ENCODE measurements around the gene KRT16.
"Not testable (repeated sequence)": the region's sequence is repeated elsewhere in the genome, so short reads cannot be mapped to it uniquely, and the experiment has no call there.

Gene KRT16

GRCh38 chr17:41612376-41613160 lies at the start of gene KRT16:
Gene KRT16, minus strand, starts transcription at chr17:41612767. Its CDS starts 79 bp downstream, at chr17:41612688.
- not testable (repeated sequence) for DNase-seq

DNA sequence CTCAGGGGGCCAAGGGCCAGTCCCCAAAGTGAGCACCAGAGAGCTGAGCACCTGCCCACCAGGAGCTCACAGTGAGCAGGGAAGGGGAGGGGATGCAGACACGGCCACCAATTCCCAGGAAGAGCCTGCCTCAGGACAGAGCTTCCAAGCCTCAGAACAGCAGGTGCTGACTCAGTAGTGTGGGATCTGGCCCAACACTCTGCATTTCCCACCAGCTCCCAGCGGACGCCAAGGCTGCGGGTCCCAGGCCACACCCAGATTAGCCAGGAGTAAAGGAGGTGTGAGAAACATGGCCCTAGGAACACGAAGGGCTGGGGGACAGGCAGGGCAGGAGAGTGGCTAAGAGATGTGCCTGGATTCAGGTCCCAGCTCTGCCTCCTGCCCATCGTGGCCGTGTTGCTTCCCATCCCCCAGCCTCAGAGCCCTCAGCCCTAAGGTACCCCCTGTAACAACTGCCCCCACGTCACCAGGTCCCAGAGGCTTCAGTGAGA lies 47.7 kb upstream of the KRT16 start:
- DNase-seq = no peak

DNA sequence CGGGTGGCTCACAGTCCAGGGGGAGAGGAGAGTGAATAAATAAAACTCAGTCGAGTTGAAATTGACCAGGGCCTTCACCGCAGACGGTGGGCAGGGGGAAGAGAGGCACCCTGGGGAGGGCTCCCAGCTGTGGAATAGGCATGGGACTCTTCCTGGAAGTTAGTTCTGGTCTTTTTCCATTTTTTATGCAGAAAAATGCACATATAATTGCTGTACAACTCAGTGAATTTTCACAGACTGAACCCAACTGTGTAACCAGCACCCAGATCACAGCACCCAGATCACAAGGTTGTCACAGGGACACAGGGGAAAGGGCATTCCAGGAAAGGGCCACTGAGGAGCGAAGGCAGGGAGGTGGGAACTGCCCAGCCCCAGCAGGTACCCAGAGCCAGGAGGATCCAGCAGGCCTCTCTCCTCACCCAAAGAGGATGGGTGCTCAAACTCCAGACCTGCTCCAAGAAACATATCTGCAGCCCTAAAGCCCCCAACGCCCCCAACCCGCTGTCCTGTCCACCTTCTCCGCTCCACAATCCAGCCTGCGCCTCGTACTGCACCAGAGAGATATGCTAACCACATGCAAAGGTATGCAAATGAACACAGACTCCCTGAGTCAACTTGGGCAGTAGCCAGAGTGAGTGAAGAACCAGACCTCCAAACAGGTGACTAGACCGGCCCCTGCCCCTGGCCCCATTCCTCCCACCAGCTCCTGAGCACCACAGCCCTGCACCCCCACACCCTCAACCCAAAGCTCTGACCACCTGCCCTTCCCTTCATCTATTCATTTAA lies 47.1 kb upstream of the KRT16 start:
- DNase-seq = no peak

GRCh38 chr17:41658846-41659245 lies 46.3 kb upstream of the KRT16 start:
- no peak for DNase-seq

- DNase-seq = no peak
These were observed 45.4 kb upstream of the KRT16 start for GRCh38 chr17:41657936-41658335.

DNA sequence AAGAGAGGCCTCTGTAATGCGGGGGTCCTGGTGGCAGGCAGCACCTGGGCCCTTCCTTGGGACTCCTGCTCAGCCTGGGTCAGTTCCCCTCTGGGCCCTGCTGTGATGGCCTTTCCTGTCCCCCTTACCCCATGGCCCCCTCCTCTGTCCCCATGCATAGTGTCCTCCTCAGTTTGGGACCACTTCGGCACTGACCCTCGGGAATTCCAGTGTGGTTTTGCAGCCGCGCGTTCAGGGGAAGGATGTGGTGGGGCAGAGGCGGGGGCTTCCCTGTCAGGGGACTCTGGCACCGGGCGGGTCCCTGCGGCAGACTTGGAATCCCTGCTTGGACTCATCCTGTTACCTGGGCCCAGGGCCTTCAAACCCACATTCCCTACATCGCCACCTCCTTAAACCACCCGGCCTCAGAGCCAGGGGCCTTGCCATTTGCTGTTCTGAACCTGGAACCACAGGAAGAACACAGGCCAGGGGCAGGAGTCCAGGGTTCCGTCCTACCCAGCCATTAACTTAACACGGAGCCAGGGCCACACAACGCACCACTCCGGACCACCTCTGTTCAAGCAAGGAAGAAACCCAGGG lies 44.7 kb upstream of the KRT16 start:
- no peak for DNase-seq

GRCh38 chr17:41656249-41657023 lies 43.9 kb upstream of the KRT16 start:
- no peak for DNase-seq

- DNase-seq = no peak
These were observed 43.1 kb upstream of the KRT16 start for GRCh38 chr17:41655611-41656111.

- no peak for DNase-seq
These were observed 42.4 kb upstream of the KRT16 start for GRCh38 chr17:41654678-41655607.

DNA sequence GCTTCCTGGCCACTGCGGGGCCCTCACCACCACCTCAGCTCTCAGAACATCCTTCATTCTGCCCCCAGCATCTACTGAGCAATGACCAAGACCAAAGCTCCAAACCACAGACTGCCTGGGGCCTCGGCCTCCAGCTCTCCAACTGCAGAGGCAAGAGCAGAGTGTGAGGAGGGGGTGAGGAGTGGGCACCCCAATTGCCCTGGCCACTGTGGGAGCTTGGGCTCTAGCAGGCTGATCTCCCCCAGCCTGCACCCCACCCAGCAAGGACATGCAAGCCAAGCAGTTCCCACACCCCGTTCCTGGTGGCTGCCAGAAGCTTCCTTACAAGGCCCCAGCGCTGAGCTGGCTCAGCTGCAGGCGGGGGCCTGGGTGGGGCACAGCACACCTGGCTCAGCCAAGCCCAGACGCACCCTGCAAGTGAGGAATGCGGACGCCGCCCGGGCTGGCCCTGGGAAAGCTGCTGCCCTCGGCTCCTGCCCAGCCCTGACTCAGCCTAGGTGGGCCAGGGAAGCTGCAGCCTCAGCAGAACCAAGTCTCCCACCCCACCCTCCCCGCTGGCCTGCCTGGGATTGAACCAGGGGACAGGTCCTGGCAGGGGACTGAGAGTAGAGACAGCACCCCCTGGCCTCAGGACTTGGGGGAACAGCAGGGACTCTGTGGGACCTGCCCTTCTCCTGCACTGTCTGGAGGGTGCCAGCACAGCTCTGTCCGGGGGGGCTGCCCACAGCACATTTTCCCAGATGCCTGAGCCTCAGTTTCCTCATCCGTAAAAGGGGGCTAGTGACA lies 41.5 kb upstream of the KRT16 start:
- DNase-seq = no peak

- DNase-seq = no peak
These were observed 40.9 kb upstream of the KRT16 start for GRCh38 chr17:41653421-41653820.

GRCh38 chr17:41652461-41652970 lies 39.9 kb upstream of the KRT16 start:
- no peak for DNase-seq

- DNase-seq = no peak
These were observed 39.3 kb upstream of the KRT16 start for GRCh38 chr17:41651625-41652460.

GRCh38 chr17:41650794-41651624 lies 38.4 kb upstream of the KRT16 start:
- DNase-seq = no peak

DNA sequence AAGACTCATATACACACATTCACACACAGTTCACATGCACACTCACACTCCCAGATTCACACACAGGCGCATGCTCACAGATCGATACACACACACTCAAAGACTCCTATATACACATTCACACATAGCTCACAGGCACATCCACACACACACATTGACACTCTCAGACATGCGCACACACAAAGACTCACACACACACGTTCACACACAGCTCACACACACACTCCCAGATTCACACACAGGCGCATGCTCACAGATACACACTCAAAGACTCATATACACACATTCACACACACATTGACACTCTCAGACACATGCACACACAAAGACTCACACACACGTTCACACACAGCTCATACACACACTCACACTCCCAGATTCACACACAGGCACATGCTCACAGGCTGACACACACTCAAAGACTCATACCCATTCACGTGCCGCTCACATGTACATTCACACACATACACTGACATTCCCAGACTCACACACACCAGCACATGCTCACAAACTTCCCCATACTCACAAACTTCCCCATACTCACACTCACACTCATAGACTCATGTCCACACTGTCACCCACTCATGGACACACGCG lies 37.5 kb upstream of the KRT16 start:
- no peak for DNase-seq

GRCh38 chr17:41648411-41649195 lies 36.0 kb upstream of the KRT16 start:
- peak; percentile 39 for DNase-seq

DNA sequence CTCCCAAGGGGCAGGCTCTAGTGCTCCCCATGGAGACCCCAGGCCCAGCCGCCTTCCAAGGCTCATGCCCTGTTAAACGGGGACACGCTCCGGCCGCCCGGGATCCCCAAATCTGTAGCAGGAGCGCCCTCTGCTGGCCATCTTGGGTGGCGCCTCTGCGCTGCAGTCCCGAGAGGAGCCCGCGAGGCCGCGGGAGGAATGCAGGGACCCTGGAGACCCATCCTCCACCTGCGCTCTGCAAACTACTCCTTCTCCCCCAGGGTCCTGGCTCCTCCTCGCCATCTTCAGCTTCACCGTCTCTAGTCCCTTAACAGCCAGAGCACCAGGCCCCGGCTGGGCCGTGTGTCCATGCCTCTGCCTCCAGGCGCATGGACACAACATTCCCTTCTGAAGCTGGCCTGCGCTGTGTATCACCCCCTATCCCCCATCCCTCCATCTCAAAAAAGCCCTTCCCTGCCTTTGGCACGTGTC lies 35.4 kb upstream of the KRT16 start:
- peak; percentile 78 for DNase-seq
